Measurements from ENCODE around the gene HGS. TPM values are rescaled to one million over a fixed set of nuclear protein-coding genes. Genes with fewer than 3 reads are reported as not detected.

The HGS gene
- total RNA-seq, 2 donors from 2014 or later: 114 to 130 TPM

GRCh38 chr17:81652906-81653771 lies 30.7 kb upstream of the HGS start:
- Histone ChIP-seq H3K36me3 (ENCODE audit: control insufficient read depth, insufficient read depth, low read length) (no peaks in the 10 kb centered on the region), H3K9ac (ENCODE audit: extremely low read depth, low read length, poor library complexity, severe bottlenecking) (no peak overlapping the region), H3K4me3 (ENCODE audit: low read length) (no peak overlapping the region), H3K4me1 (ENCODE audit: control insufficient read depth, insufficient read depth, low read length) (peaks cover 13% of the 10 kb centered on the region), H3K27me3 (ENCODE audit: control insufficient read depth, insufficient read depth, low read length, poor library complexity, severe bottlenecking) (peaks cover 12% of the 10 kb centered on the region), H3K9me3 (ENCODE audit: control insufficient read depth, low read length) (peaks cover 6% of the 10 kb centered on the region), H3K27ac (ENCODE audit: low read depth, low read length) (no peak overlapping the region)
- H3K27me3 Mint-ChIP-seq (ENCODE audit: insufficient read depth): peaks cover 13% of the 10 kb centered on the region
- H3K36me3 Mint-ChIP-seq (ENCODE audit: low read depth): no peaks in the 10 kb centered on the region
- H3K4me1 Mint-ChIP-seq: peaks cover 7% of the 10 kb centered on the region
- DNase-seq: peak; percentile 89
- H3K9me3 Mint-ChIP-seq: peaks cover 11% of the 10 kb centered on the region
- peak overlapping the region; percentile 74 for H3K27ac Mint-ChIP-seq
- peak overlapping the region; percentile 38 for H3K4me3 Mint-ChIP-seq
- TF ChIP-seq CTCF (conservative IDR thresholded peaks at IDR 0.05): no peak
- WGBS, 2 experiments (ENCODE audit: insufficient coverage in 1 of 2, insufficient read length in 1 of 2): 52 to 59% methylated on average over 16 to 27 of the region's 27 CpGs

GRCh38 chr17:81655378-81656117 lies 28.3 kb upstream of the HGS start:
- 90 to 92% methylated on average over 12 to 18 of the region's 18 CpGs for WGBS, 2 experiments (ENCODE audit: insufficient coverage in 1 of 2, insufficient read length in 1 of 2)
- peaks cover 7% of the 10 kb centered on the region for H3K4me1 Mint-ChIP-seq
- H3K9ac ChIP-seq (ENCODE audit: extremely low read depth, low read length, poor library complexity, severe bottlenecking): no peak overlapping the region

More at GRCh38 chr17:81655378-81656117, 28.3 kb upstream of the HGS start:
- Mint-ChIP-seq H3K27ac (no peak overlapping the region), H3K4me3 (no peak overlapping the region), H3K9me3 (no peaks in the 10 kb centered on the region), H3K36me3 (ENCODE audit: low read depth) (no peaks in the 10 kb centered on the region), H3K27me3 (ENCODE audit: insufficient read depth) (no peaks in the 10 kb centered on the region)
- peaks cover 13% of the 10 kb centered on the region for H3K4me1 ChIP-seq (ENCODE audit: control insufficient read depth, insufficient read depth, low read length)
- H3K36me3 ChIP-seq (ENCODE audit: control insufficient read depth, insufficient read depth, low read length): no peaks in the 10 kb centered on the region
- H3K27ac ChIP-seq (ENCODE audit: low read depth, low read length): no peak overlapping the region
- TF ChIP-seq CTCF (conservative IDR thresholded peaks at IDR 0.05): no peak
- no peaks in the 10 kb centered on the region for H3K27me3 ChIP-seq (ENCODE audit: control insufficient read depth, insufficient read depth, low read length, poor library complexity, severe bottlenecking)
- no peak overlapping the region for H3K4me3 ChIP-seq (ENCODE audit: low read length)
- H3K9me3 ChIP-seq (ENCODE audit: control insufficient read depth, low read length): no peaks in the 10 kb centered on the region
- peak; percentile 57 for DNase-seq
